Measurements from ENCODE around the gene DOCK4.

The DOCK4 gene

DNA sequence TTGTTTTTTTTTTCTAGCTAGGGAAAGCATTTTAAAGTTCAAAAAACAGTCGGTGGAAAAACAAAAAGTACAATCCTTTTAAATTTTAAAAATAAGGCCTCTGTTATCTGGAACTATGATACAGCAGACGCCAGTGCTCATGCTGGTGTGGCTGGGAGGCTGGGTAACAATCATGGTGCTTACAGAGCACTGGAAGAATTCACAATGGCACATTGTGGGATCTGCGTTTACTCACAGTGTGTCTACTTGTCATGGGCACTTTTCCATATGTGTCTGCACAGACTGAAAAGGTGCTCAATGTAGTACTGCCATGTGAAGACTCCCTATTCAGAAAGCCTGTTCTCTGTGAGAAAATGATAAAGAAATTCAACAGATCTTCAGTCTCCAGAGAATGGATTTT is 365.7 kb downstream of the DOCK4 start:
- DNase-seq = no peak

DNA sequence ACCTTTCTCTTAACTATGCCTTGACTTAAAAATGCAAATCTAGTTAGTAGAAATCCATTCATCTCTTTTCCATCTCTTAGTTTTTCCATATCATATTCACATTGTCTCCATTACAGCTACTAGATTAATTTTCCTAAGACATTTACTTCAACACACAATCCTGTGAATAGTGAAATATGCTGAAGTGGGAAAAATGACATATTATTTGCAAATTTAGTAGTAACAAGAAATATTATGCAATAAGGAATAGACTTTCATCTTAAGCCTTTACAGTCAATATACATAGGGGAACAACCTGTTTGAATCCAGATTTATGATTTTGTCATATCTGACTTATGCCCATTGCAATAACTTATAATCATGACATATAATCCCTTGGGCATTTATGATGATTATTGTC is 366.9 kb downstream of the DOCK4 start:
- no peak for DNase-seq

DNA sequence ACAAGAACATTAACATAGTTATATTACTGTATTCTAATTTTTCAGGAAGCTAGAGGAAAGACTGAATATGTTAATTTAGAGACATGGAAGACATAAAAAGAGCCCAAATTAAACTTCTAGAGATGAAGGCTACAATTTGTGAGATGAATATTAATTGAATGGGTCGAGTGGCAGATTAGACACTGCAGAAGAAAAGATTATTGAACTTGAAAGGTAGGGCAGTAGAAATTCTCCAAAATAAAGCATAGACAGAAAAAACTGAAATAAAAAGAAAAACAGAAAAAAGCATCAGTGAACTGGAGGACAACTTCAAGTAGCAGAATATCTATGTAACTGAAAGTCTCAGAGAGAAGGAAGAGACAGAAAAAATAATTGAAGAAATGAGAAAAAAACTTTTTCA is 369.6 kb downstream of the DOCK4 start:
- DNase-seq = no peak

DNA sequence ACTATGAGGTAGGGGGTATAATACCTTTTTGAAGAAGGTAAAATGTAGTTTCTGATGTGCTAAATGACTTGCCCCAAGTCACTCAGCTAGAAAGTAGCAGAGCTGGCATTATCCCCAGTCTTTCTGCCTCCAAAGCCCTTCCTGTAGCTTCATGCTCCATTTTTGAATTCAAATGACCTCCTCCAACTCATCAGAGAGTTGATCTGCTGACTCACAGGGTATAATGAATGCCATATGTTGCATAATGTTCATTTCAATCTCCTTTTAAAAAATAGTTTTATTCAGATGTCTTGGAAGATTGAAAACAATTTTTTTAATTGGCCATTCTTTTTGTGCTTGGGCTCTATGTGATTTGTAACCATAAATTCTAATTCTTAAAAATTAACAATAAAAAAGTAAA is 371.1 kb downstream of the DOCK4 start:
- no peak for DNase-seq

DNA sequence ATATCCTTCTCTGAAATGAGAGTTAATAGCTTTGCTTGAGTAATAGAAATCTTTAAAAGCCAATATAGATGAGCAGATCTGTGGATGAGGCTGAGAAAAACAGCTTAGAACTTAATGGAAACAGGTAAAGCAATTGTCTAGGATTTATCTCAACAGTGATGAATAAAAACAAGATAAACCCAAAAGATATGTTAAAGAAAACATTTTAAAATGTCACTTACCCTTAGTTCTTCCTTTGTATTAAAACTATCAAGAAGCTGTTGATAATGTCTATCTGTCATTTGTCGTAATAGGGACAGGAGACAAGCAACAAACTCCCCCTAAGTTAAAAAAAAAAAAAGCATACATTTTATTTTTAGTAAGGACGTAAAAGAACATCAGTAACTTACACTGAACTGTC is 371.8 kb downstream of the DOCK4 start:
- DNase-seq = no peak

DNA sequence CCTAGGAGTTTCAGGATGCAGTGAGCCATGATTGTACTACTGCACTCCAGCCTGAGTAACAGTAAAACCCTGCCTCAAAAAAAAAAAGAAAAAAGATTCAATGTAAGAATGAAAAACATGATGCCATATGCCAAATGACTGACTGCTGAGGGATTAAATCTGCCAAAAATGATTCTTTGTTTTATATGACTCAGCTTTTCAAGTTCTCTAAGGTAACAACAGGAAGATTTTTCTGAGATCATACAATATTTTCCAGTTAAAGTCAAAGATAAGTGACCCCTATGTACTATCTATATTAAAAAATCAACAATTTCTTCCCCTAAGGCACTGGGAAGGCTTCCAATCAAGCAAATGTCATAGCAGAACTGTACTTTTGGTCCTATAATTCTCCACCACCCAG is 372.7 kb downstream of the DOCK4 start:
- no peak for DNase-seq

DNA sequence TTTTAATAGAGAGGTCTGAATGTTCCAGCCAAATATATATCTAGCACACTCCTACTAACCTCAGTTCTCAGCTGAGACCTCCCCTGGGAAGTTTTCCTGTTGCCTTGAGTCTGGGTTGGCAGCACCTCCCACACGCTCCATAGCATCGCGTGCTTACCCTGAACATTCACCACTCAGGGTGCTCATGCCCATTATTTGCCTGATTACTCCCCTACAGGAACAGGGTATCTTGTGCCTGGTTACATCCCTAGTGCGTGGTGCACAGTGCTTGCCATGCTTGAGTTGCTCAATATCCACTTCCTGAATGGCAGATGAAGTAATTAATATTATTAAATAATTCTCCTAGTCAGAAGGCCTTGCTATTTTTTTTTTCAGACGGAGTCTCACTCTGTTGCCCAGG is 374.0 kb downstream of the DOCK4 start:
- no peak for DNase-seq

DNA sequence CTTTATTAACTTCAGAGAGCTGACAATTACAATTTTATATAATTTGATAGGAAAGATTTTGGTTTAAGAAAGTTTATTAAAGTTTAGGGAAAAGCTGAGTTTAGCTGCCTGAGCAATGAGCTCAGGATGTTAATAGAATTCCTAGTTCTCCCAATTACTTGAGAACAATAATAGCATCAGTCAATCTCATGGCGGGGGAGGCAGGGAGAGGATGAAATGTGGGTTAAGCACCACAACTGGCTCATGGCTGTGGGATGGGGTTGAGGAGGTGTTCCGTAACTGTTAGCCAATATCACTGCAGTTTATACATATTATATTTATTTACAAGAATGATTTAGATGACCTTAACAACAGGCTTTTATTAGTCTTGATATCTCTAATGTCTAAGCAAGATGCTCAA is 377.0 kb downstream of the DOCK4 start:
- no peak for DNase-seq

DNA sequence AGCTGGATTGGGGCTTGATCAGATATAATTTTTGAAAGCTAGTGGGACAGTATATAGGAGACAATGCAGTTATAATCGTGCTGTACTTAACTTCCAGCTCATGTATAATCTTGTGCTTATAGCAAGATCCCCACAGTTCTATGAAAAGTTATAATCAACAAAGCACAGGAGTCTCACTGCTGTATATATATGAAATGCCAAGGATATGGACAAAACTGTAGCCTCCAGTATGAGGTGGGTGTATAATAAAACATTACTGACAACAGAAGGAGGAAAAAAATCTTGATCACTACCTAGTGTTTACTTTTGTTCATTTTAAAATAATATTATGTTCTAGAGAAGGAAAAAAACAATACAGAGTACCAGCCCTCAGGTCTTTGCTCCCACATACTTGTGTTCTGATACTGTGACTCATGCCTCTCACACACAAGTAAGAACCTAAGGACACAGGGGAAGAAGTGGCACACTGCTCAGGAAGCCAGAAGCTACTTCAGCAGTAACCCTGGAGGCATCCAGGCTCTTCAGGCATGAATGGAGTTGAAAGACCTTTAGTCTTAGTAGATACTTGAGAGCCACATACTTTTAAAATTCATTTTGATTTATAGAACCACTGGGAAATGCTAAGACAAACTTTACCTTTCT is 378.2 kb downstream of the DOCK4 start:
- no peak for DNase-seq

DNA sequence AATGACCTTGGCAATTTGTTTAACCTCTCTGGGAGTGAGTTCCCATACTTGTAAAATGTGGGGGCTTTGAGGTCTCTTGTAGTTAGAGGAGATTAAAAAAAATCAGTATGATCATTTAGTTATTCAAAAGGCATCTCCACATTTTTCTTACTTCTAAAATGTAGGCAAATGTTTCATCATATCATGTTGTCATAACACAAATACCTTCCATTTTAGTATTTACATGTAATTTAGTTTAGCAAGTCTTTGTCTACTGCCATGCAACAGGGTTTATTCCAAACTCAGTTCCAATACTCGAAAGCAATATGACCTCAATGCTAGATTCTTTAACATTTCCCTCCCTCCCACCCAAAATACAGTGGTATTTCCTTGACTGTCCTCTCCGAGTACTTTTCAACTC is 381.2 kb downstream of the DOCK4 start:
- no peak for DNase-seq

DNA sequence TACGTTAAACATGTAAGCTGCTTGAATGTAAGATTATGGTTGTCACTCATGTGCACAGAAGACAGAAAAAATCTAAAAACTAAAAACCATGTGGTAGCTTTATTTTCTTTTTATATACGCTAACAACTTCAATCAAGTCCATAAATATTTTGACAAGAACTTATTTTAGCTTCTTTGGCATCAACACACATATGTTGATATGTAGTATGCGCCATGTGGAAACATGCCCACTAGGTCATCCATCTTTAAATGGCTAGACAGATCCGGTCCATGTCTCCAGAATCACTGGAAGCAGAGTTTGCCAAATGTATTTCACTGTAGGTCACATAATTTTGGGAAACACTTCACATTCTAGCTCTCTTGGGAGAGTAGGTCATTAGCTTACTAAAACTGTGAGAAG is 382.4 kb downstream of the DOCK4 start:
- no peak for DNase-seq

DNA sequence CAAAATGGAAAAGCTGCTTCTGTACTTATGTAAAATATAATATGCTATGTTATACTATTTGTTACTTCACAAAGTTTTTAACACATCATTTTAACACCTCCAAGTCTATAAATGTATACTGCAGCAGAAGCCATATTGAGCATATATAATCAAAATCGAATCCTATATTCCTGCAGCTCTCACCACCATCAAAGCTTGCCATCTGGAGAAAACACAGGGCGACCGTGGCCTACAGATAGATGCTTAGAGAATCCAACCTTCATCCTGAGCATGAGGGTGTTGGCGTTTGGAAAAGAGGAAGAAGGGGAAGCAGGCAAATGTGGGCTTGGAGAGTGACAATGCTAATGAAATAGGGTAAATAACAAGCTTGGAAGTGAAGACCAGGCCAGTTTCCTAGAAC is 385.2 kb downstream of the DOCK4 start:
- no peak for DNase-seq

DNA sequence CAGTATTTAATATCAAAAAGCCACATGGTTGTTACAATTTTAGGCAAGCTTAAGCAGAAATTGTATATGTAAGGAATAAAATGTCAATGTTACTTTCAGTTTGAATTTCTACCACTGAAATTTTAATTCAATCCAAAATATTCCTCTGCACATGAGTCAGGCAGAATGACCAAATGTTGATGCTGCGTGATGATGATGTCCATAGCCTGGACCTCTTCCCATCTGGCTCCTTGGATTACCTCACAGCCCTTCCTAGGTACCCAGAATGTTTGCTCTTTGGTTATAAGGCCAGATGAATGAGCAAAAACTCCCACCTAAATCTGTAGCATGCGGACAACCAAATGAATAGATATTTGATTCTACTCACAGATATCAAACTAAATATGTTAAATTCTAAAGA is 385.6 kb downstream of the DOCK4 start:
- DNase-seq = no peak

DNA sequence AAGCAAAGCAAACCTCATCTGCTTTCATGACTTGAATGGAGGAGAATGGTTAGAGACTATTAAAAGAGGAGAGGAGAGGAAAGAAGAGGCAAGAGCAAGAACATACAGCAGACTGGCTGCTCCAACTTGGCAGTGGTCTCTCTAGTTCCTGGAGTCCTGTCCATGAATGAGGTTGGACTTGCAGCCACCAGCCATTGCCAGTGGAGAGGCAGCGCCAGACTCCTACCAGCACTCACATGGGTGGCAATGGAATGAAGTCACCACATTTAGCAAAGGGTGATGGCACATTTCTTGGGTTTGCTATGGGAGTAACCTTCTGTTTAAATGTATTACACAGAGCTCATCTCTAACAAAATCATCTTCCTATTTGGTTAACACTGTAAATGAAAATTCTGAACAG is 386.1 kb downstream of the DOCK4 start:
- no peak for DNase-seq

DNA sequence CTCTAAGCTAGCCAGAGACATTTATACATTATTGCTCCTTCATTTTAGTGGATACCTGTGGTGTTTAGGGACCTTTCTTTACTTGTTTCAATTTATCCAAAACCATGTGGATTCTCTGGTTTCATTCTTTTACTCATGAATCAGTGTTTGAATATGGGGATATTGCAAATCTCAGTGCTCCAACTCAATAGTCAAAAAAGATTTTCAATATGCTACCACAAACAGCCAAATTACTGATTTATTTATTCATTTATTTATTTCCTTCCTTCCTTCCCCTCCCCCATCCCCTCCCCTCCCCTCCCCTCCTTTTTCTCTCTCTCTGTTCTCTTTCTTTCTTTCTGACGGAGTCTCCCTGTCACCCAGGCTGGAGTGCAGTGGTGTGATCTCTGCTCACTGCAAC is 390.8 kb downstream of the DOCK4 start:
- no peak for DNase-seq

DNA sequence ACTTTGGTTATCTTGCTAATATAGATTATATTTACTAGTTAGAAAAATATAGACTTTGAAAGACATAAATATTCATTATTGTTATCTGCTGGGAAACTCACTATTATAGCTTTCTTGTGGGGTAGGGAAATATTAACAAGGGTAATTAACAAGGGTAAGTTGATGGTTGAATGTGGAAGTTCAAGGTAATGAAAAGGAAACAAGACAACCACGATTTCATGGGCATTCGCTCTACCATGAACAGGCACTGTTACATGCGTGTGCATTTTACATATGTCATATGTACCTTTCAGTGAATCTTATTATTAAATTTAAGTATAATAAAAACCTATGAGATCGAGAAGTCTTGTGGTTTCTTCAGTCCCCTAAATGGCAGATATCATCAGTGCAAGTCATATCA is 392.9 kb downstream of the DOCK4 start:
- DNase-seq = no peak

DNA sequence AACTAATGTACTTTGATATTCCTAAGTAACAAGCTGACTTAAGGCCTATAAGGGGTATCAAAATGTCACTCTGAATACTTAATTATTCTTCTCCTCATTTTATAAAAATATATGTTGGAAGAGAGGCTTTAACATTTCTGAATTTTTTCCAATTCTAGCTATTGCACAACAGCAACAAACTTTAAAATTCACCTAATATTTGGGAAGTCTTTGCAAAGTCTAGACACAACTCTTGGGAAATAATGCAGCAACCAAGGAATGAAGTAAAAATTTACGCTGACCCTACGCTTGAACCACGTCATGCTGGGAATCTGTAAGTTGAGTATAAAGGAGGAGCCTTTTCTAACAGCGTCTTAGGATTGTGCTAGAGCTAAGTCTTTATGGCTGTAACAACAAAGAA is 400.0 kb downstream of the DOCK4 start:
- no peak for DNase-seq

DNA sequence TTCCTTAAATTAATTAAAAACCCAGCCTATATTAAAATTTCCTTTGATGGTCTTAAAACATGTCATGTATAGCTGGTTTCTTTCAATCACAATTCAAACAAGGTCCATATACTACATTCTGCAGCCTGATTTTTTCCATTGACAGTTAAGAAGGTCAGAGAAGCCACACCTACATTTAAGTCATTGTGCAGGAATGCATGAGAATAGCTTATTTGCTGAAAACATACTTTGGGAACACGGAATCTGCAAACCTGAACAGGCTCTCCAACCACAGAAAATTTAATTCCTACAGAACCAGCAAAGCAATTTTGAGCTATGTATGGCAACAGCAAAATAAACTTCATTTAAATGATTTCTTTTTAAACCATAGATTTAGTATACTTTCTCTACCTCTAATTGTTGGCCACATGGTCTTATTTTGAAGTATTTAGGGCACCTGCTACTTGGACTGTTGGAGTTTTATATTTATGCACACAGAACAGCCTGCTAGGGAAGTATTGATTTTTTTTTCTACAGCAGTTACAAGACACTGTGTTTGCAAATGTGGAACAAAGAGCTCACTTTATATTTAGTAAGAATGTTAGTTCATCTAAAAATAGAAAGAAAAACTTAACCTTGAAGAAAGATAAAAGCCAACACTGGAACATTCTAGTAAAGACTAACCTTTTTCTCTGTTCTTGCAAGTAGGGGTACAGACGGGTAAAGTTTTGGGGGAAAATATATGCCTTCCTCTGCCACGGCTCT is 403.0 kb downstream of the DOCK4 start:
- no peak for DNase-seq

DNA sequence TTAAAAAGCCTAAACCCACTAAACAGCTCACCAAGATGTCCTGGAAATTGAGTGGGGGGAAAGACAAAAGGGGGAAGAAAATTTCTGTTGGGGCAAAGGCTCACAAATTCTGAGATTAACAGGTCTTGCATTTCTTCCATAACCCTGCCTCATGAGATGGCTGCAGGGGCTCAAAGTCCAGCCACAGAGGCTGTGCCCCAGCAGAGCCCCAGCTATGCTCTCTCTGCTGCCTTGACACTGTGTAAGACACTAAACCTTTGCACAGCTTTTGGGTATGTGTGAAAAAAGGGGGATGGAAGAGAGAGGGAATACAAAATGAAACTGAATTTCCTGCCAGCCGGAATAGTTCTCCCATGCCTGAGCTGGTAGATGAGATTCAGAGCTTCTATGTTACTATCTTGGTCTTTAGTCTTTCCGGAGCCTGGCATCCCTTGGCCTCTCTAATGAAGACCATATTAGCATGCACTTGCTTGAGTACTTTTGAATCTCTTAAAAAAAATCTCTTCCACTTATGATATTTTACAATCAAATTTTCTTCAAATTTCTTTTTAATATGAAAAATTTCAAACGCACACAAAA is 403.9 kb downstream of the DOCK4 start:
- DNase-seq = no peak

DNA sequence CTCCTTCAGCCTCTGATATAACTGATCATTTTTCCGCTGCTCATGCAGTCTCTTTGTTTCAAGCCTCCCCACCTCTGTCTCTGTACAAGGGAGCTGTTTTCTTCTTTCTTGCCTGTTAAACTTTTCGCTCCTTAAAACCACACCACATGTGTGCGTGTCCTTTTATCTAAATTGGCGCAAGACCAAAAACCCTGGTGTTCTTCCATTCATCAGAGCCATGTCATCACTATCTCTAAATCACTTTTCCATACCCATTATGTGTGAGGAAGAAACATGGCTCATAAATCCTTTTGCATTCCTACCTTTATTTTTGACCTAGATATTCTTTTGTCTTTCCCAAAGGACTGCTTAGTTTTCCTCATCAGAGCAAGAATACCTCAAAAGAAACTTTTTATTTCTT is 404.9 kb downstream of the DOCK4 start:
- no peak for DNase-seq

DNA sequence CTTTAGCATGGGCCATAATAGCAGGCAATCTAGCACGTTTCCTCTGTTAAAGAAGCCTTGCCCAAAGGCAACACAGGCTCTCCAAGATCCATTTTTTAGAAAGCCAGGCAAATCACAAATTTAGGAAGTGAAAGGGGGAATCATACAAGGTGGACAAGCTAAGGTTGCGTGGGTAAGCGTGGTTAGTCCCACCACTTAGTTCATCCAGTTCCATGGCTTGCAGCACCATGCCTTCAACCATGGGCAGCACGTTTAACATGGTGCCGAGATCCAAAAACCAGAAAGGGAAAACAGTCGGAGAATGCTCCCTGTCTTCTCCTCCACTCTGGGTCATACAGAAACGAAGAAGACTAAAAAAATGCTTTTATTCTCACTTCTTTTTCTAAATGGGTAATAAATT is 409.5 kb downstream of the DOCK4 start:
- DNase-seq = no peak

DNA sequence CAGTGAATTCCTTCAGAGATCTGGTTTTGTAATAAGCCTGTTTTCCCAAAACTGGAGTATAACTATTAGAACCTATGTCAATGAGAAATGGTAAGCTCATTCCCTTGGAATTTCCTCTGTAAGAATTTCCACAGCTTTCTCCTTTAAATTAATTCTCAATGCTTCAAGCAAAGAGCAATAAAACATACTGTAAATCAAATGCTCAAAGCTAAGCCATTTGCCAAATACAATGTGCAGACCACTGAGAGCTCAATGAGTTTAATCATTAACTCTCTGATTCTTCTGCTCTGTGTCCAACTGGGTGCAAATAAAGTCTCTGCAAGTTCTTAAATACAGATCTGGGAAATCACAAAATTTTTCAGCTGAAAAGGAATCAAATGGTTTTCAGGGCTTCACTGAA is 416.3 kb downstream of the DOCK4 start:
- DNase-seq = no peak

DNA sequence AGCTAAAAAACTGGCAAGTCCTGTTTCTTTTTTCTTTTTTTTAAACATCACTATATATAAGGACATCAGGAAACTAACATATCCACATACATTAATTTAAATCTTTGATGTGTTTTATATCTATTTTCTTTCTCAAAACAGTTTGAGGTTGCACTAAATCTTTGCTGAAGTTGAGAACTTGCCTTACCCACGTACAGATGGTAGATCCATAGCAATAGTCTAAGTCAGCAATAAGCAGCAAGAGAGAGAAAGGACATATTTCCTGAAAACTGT is 417.2 kb downstream of the DOCK4 start:
- no peak for DNase-seq

DNA sequence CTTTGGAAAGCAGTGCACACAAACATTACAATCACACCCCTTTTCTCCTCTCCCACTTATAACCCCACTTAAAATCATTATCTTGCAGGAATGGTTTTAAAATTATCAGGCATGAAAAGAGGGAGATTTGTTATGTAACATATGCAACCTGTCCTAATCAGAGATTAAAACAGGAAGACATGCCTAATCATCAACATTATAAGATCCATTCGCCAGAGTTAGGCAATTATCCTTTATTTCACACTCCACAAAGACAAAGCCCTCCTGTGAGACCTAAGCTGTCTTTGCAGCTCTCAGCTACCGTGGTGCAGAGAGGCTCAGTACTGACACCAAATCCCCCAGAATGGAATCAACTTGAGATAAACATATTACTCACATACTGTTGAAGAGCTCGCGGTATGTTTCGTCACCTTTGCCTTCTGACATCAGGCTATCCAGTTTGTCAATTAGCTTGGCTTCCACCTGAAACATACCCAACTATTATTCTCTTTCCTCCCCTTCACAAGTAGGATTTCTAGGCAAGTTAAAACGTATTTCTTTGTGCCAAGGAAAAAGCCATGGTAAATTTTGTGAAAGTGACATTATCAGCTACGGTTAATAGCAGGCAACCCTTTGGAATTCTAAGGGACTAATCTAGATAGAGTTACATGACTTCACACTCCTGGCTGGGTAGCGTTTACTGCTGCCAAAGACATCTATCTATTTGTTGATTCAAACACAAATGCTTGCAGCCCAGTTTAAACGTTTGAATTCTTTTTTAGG is 417.7 kb downstream of the DOCK4 start:
- DNase-seq = no peak
